ENCODE measurements around the gene ENTPD3. TPM values are rescaled to one million over a fixed set of nuclear protein-coding genes. Genes with fewer than 3 reads are reported as not detected.

ENTPD3 gene
- total RNA-seq, 1 experiment from 2014 or later, result not detected

- no peak for DNase-seq
- no peak overlapping the region for H3K56ac ChIP-seq (ENCODE audit: insufficient read length, low read depth, low read length)
- peak; percentile 28; the same call in 1 of the 3 replicates for TF ChIP-seq CTCF (conservative IDR thresholded peaks at IDR 0.05)
- no peaks in the 10 kb centered on the region for H3K79me2 ChIP-seq (ENCODE audit: insufficient read depth, low read length)
- H3K23ac ChIP-seq (ENCODE audit: insufficient read length, low read depth, low read length), result no peak overlapping the region
- Mint-ChIP-seq H3K27me3 (ENCODE audit: low read depth) (no peaks in the 10 kb centered on the region; the same call in none of the 2 replicates), H3K36me3 (ENCODE audit: insufficient read depth in 1 of 3, low read depth in 3 of 3) (no peaks in the 10 kb centered on the region), H3K9me3 (peaks cover 0 to 4% of the 10 kb centered on the region in 2 experiments; a peak in 3 of 5 replicates), H3K4me1 (peaks cover 8 to 11% of the 10 kb centered on the region in 2 experiments), H3K4me3 (no peak overlapping the region), H3K27ac (no peak overlapping the region)
- no peak overlapping the region for H2AFZ ChIP-seq (ENCODE audit: low read length)
- H3K18ac ChIP-seq (ENCODE audit: insufficient read length, low read depth, low read length), result no peak overlapping the region
- no peak overlapping the region for H2BK12ac ChIP-seq (ENCODE audit: insufficient read length, low read depth, low read length)
- H3K4me1 ChIP-seq (ENCODE audit: insufficient read depth, low read length), result no peaks in the 10 kb centered on the region; the same call in 1 of the 2 replicates
- no peak overlapping the region for H3K4me2 ChIP-seq (ENCODE audit: insufficient read depth, insufficient read length, low read length)
- H3K27ac ChIP-seq (ENCODE audit: insufficient read length, low read depth, low read length), result no peak overlapping the region
- H2AK5ac ChIP-seq (ENCODE audit: insufficient read length, low read length), result no peak overlapping the region
- no peaks in the 10 kb centered on the region for H3K27me3 ChIP-seq (ENCODE audit: insufficient read depth, low read length)
- no peak overlapping the region for H3K9ac ChIP-seq (ENCODE audit: extremely low read depth, insufficient read length, low read length)
- H2BK15ac ChIP-seq (ENCODE audit: low read depth, low read length), result no peak overlapping the region
- H3K79me1 ChIP-seq (ENCODE audit: insufficient read depth, low read depth, low read length, poor library complexity, severe bottlenecking), result no peaks in the 10 kb centered on the region
- no peak overlapping the region for H2BK20ac ChIP-seq (ENCODE audit: low read depth, low read length, poor library complexity, severe bottlenecking)
- no CpG with 5 or more reads among the region's 2 CpGs for WGBS (ENCODE audit: extremely low coverage, insufficient read length, low lambda C conversion rate)
- no peak overlapping the region for H3K4ac ChIP-seq (ENCODE audit: low read depth, low read length)
- H4K91ac ChIP-seq (ENCODE audit: insufficient read length, low read depth, low read length), result no peak overlapping the region
- H4K8ac ChIP-seq (replicated peaks; ENCODE audit: insufficient read length, low read depth, low read length), result no peak overlapping the region
- H4K5ac ChIP-seq (ENCODE audit: insufficient read length, low read depth, low read length), result no peak overlapping the region
- H4K20me1 ChIP-seq (ENCODE audit: control insufficient read depth, insufficient read depth, insufficient read length), result no peaks in the 10 kb centered on the region
- no peak overlapping the region for H2BK120ac ChIP-seq (ENCODE audit: low read depth, low read length, poor library complexity, severe bottlenecking)
- no peak overlapping the region for H3T11ph ChIP-seq (ENCODE audit: low read length)
- no peaks in the 10 kb centered on the region for H3K9me3 ChIP-seq (ENCODE audit: control insufficient read depth, low read depth, low read length)
- H3K14ac ChIP-seq (ENCODE audit: insufficient read depth, low read length), result no peak overlapping the region
- no peaks in the 10 kb centered on the region for H3K23me2 ChIP-seq (ENCODE audit: insufficient read length, low read depth, low read length, poor library complexity, severe bottlenecking)
- no peak overlapping the region for H2BK5ac ChIP-seq (ENCODE audit: insufficient read length, low read length)
Observed at GRCh38 chr3:40432793-40433192, 45.8 kb downstream of the ENTPD3 start.

Data from H9 (cell line).